Smooth muscle cell (in vitro differentiated cells): ENCODE data around the gene DDX11. TPM values are rescaled to one million over a fixed set of nuclear protein-coding genes. Genes with fewer than 3 reads are reported as not detected.
"Not testable (repeated sequence)": the region's sequence is repeated elsewhere in the genome, so short reads cannot be mapped to it uniquely, and the experiment has no call there.

Source experiments
- DNase-seq: peaks from one replicate; lab custom pipeline; 2025; ENCODE audit not compliant: unreplicated experiment; lab: John Stamatoyannopoulos, UW
- H2AFZ ChIP-seq: fragments of 200-600 bp; sonication (generic); 2 replicates; pipeline ENCODE4 v1.6.0; 2016; ENCODE audit warnings: antibody characterized with exemption, low read depth, mild to moderate bottlenecking
- H3F3A ChIP-seq: fragments of 200-600 bp; sonication (generic); 2 replicates; pipeline ENCODE4 v1.6.0; 2017; ENCODE audit warnings: antibody characterized with exemption, low read depth
- H3K27ac ChIP-seq: fragments of 200-600 bp; sonication (generic); 2 replicates; pipeline ENCODE4 v1.5.1; 2016; ENCODE audit warnings: low read depth, mild to moderate bottlenecking
- H3K27me3 ChIP-seq: fragments of 200-600 bp; sonication (generic); 2 replicates; pipeline ENCODE4 v1.6.1; 2016; ENCODE audit warnings: low read depth, mild to moderate bottlenecking
- H3K36me3 ChIP-seq: fragments of 200-600 bp; sonication (generic); 2 replicates; pipeline ENCODE4 v1.5.1; 2016; ENCODE audit warnings: low read depth
- H3K4me1 ChIP-seq: fragments of 200-600 bp; sonication (generic); 2 replicates; pipeline ENCODE4 v1.5.1; 2016; ENCODE audit warnings: low read depth
- H3K4me2 ChIP-seq: fragments of 200-600 bp; sonication (generic); 2 replicates; pipeline ENCODE4 v1.6.0; 2016; ENCODE audit warnings: mild to moderate bottlenecking
- H3K4me3 ChIP-seq: fragments of 200-600 bp; sonication (generic); 2 replicates; pipeline ENCODE4 v1.5.1; 2016; ENCODE audit warnings: mild to moderate bottlenecking
- H3K79me2 ChIP-seq: fragments of 200-600 bp; sonication (generic); 2 replicates; pipeline ENCODE4 v1.6.0; 2016; ENCODE audit warnings: low read depth, mild to moderate bottlenecking
- H3K9ac ChIP-seq: fragments of 200-600 bp; sonication (generic); 2 replicates; pipeline ENCODE4 v1.6.0; 2016; ENCODE audit warnings: low read depth
- H3K9me3 ChIP-seq: fragments of 200-600 bp; sonication (generic); replicated peaks from 2 replicates; pipeline ENCODE4 v1.5.1; 2016; ENCODE audit warnings: low read depth
- H4K20me1 ChIP-seq: fragments of 200-600 bp; sonication (generic); 2 replicates; pipeline ENCODE4 v1.6.0; 2016; ENCODE audit warnings: low read depth
- WGBS: methylation state at CpG from one replicate; pipeline ENCODE4 v1.1.7; 2016; ENCODE audit warnings: low lambda C conversion rate; 5-methylcytosine and 5-hydroxymethylcytosine counted together
- polyA plus RNA-seq: library from polyadenylated mRNA; unstranded; fragments of >200 nt; fragmentation: Nextera tagmentation; extraction: Ambion mirVana; gene quantifications from 2 replicates; pipeline ENCODE4 v1.2.1, GENCODE V29; 2016
- total RNA-seq: library from RNA; depleted of rRNA; stranded (reverse); fragments of >200 nt; gene quantifications from 2 replicates; pipeline ENCODE4 v1.2.3, GENCODE V29; 2014
- TF ChIP-seq, protein P1 (sequence below): fragments of 200-600 bp; sonication (generic); IDR thresholded peaks from 2 replicates; pipeline ENCODE4 v1.5.1; 2017; ENCODE audit warnings: borderline replicate concordance, mild to moderate bottlenecking, antibody characterized with exemption; ENCODE audit not compliant: insufficient read depth, poor library complexity, severe bottlenecking

Gene DDX11
- total and polyA plus RNA-seq, 2 experiments from 2014 or later, result 13.4 to 22.8 TPM

- not testable (repeated sequence) for H3K4me3 ChIP-seq, H3K9me3 ChIP-seq, H3K79me2 ChIP-seq, H3K36me3 ChIP-seq, DNase-seq, H4K20me1 ChIP-seq, H3K9ac ChIP-seq, H3F3A ChIP-seq, H3K4me1 ChIP-seq, H2AFZ ChIP-seq, H3K27me3 ChIP-seq
- 84% methylated on average over 1 of the region's 1 CpG for WGBS
- H3K27ac ChIP-seq, result peak overlapping the region; percentile 75
- peak overlapping the region; percentile 54 for H3K4me2 ChIP-seq
Measured at GRCh38 chr12:31052121-31052520, 21.5 kb upstream of the DDX11 start.

GRCh38 chr12:31052666-31053439 is 20.8 kb upstream of the DDX11 start:
- peak overlapping the region; percentile 54 for H3K4me2 ChIP-seq
- not testable (repeated sequence) for H3K4me3 ChIP-seq, DNase-seq, H4K20me1 ChIP-seq, H3K36me3 ChIP-seq, H3K4me1 ChIP-seq, H3K9me3 ChIP-seq, H2AFZ ChIP-seq, H3K9ac ChIP-seq, H3K27me3 ChIP-seq, H3K79me2 ChIP-seq, H3F3A ChIP-seq
- 63% methylated on average over 7 of the region's 7 CpGs for WGBS
- H3K27ac ChIP-seq, result peak overlapping the region; percentile 75

DNA sequence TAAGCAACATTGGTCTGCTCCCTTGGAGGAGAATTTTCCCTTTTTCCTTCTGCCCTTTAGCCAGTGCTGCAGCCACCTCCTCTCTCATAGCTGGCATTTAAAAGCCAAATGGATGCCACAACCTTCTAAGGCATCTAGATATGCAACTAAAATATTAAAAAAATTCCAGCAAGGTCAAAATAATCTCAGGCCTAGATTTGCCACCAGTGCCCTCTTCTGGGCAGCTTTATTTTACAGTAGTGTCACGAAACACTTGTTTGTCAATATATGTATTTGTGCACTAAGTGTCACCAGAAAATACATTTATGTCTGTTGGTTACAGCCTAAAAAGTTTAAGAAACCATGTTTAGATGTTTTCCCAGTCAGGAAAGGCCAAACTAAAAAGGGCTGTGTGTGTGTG is 19.7 kb upstream of the DDX11 start:
- TF ChIP-seq, protein P1, sequence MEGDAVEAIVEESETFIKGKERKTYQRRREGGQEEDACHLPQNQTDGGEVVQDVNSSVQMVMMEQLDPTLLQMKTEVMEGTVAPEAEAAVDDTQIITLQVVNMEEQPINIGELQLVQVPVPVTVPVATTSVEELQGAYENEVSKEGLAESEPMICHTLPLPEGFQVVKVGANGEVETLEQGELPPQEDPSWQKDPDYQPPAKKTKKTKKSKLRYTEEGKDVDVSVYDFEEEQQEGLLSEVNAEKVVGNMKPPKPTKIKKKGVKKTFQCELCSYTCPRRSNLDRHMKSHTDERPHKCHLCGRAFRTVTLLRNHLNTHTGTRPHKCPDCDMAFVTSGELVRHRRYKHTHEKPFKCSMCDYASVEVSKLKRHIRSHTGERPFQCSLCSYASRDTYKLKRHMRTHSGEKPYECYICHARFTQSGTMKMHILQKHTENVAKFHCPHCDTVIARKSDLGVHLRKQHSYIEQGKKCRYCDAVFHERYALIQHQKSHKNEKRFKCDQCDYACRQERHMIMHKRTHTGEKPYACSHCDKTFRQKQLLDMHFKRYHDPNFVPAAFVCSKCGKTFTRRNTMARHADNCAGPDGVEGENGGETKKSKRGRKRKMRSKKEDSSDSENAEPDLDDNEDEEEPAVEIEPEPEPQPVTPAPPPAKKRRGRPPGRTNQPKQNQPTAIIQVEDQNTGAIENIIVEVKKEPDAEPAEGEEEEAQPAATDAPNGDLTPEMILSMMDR, result peak; percentile 32
- not testable (repeated sequence) for H3K9me3 ChIP-seq, H3F3A ChIP-seq, DNase-seq, H4K20me1 ChIP-seq, H3K79me2 ChIP-seq, H3K27ac ChIP-seq, H3K4me3 ChIP-seq, H3K4me2 ChIP-seq, H3K27me3 ChIP-seq, H3K36me3 ChIP-seq, H3K9ac ChIP-seq, H3K4me1 ChIP-seq, H2AFZ ChIP-seq
- 89% methylated on average over 1 of the region's 1 CpG for WGBS

GRCh38 chr12:31057671-31058070 is 16.0 kb upstream of the DDX11 start:
- Histone ChIP-seq H3K9me3 (no peaks in the 10 kb centered on the region), H3K79me2 (no peaks in the 10 kb centered on the region), H3K4me2 (no peak overlapping the region), H4K20me1 (no peaks in the 10 kb centered on the region), H3F3A (peaks cover 7% of the 10 kb centered on the region), H3K27me3 (no peaks in the 10 kb centered on the region), H3K9ac (no peak overlapping the region), H2AFZ (no peak overlapping the region), H3K4me1 (no peaks in the 10 kb centered on the region), H3K36me3 (no peaks in the 10 kb centered on the region), H3K4me3 (no peak overlapping the region), H3K27ac (no peak overlapping the region)
- WGBS, result 69% methylated on average over 4 of the region's 4 CpGs
- TF ChIP-seq, protein P1, result no peak
- no peak for DNase-seq

- not testable (repeated sequence) for H3K79me2 ChIP-seq, H3K27ac ChIP-seq, H4K20me1 ChIP-seq, H3K9ac ChIP-seq, H2AFZ ChIP-seq, H3K9me3 ChIP-seq, H3K4me3 ChIP-seq, H3K36me3 ChIP-seq, H3K27me3 ChIP-seq, DNase-seq, H3K4me2 ChIP-seq, H3K4me1 ChIP-seq, H3F3A ChIP-seq
- WGBS, result 93% methylated on average over 3 of the region's 3 CpGs
Measured at GRCh38 chr12:31066196-31066595, 7.5 kb upstream of the DDX11 start.

- H3K9me3 ChIP-seq, H3F3A ChIP-seq, H3K27me3 ChIP-seq, H3K79me2 ChIP-seq, H3K36me3 ChIP-seq, H3K4me2 ChIP-seq, H3K4me3 ChIP-seq, DNase-seq, H3K27ac ChIP-seq, H3K9ac ChIP-seq, H2AFZ ChIP-seq, H3K4me1 ChIP-seq, H4K20me1 ChIP-seq: not testable (repeated sequence)
- 66% methylated on average over 2 of the region's 2 CpGs for WGBS
Measured at GRCh38 chr12:31067656-31068055, 6.0 kb upstream of the DDX11 start.

- H3K9ac ChIP-seq, H3K9me3 ChIP-seq: not testable (repeated sequence)
Measured at GRCh38 chr12:31070971-31071740, 2.5 kb upstream of the DDX11 start.

More at GRCh38 chr12:31070971-31071740, 2.5 kb upstream of the DDX11 start:
- H3K4me3 ChIP-seq, H3K27ac ChIP-seq, H3K4me2 ChIP-seq, H3K27me3 ChIP-seq, H2AFZ ChIP-seq, H4K20me1 ChIP-seq, H3K79me2 ChIP-seq, H3F3A ChIP-seq, H3K4me1 ChIP-seq, H3K36me3 ChIP-seq, DNase-seq: not testable (repeated sequence)
- 98% methylated on average over 16 of the region's 53 CpGs for WGBS
